Measurements from ENCODE around the gene ERCC8.

The ERCC8 gene

DNA sequence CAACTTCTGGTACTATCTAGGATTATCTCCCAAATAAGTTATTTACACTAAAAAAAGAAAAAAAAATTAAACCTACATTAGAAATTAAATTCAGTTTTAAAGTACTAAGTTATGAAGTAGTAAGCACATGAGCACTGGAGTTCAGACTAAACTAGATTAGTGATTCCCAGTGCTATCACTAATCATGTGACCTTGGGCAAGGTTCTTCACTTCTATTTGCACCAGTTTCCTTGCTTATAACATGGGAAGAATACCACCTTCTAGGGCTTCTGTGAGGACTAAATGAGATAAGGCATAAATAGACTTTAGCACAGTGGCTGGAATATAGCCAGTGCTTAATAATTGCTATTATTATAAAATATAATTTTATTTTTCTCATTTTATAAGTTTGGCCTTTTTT lies 111.3 kb downstream of the ERCC8 start:
- DNase-seq = no peak

- DNase-seq = no peak
Observed at GRCh38 chr5:60830581-60831127, 114.2 kb downstream of the ERCC8 start.

- DNase-seq = no peak
Observed at GRCh38 chr5:60829490-60830266, 115.2 kb downstream of the ERCC8 start.

GRCh38 chr5:60827201-60827600 lies 117.7 kb downstream of the ERCC8 start:
- DNase-seq = no peak

GRCh38 chr5:60826653-60827052 lies 118.2 kb downstream of the ERCC8 start:
- no peak for DNase-seq

All from effector CD4-positive, alpha-beta T cell (primary cell).